Ovary (tissue), 9 donors: ENCODE measurements around the gene SERBP1. TPM values are rescaled to one million over a fixed set of nuclear protein-coding genes. Genes with fewer than 3 reads are reported as not detected.

Experiments used
- DNase-seq, 5 donors: peaks; one replicate each; pipeline ENCODE4 v3.0.0-alpha.2; 2019 to 2020
- H3K27ac ChIP-seq, 2 donors: fragments of 200-600 bp; one replicate each; pipeline versions ENCODE4 v1.5.1 to v1.8.0; 2019 to 2022
- H3K27me3 ChIP-seq: fragments of 200-600 bp; one replicate; pipeline ENCODE4 v1.8.0; 2022
- H3K36me3 ChIP-seq: fragments of 200-600 bp; sonication (generic); one replicate; pipeline ENCODE4 v1.5.1; 2019
- H3K4me1 ChIP-seq: one replicate; pipeline ENCODE4 v1.8.1; 2013; ENCODE audit warnings: mild to moderate bottlenecking, moderate library complexity; ENCODE audit not compliant: insufficient read depth
- H3K4me3 ChIP-seq: fragments of 200-600 bp; sonication (generic); one replicate; pipeline ENCODE4 v1.5.1; 2017
- H3K9me3 ChIP-seq, 2 donors: fragments of 200-600 bp in 1 of 2; sonication (generic) in 1 of 2; one replicate each; pipeline versions ENCODE4 v1.5.1 to v1.8.1; 2013 to 2019; ENCODE audit warnings: mild to moderate bottlenecking in 1 of 2, moderate library complexity in 1 of 2
- CTCF ChIP-seq, 3 donors: fragments of 450-650 bp in 2 of 3; fragments of 200-600 bp in 1 of 3; IDR thresholded peaks; one replicate each; pipeline versions ENCODE4 v1.5.1 to v1.8.0; 2016 to 2022; ENCODE audit warnings: antibody characterized with exemption in 3 of 3, mild to moderate bottlenecking in 1 of 3
- EP300 ChIP-seq: sonication (generic); formaldehyde crosslinking; IDR thresholded peaks from one replicate; pipeline ENCODE4 v1.6.1; 2017; ENCODE audit warnings: antibody characterized with exemption
- POLR2A ChIP-seq: fragments of 450-650 bp; IDR thresholded peaks from one replicate; pipeline ENCODE4 v1.6.1; 2017; ENCODE audit warnings: antibody characterized with exemption, mild to moderate bottlenecking, moderate library complexity
- WGBS, 3 donors: extraction: QIAGEN DNeasy Blood & Tissue Kit in 1 of 3; methylation state at CpG; one replicate each; pipeline versions ENCODE4 v1.1.5 to v1.1.7; 2013 to 2017; 5-methylcytosine and 5-hydroxymethylcytosine counted together
- intact Hi-C, 4 donors: fragments of 100-400 bp; cut with DNase I; formaldehyde crosslinking; loops; one replicate each; pipeline versions ENCODE4 v1.11.0 to v1.15.1; 2022 to 2023
- polyA plus RNA-seq, 2 donors: library from polyadenylated mRNA; stranded (reverse); fragments of 200-250 nt in 1 of 2; fragments of 350-450 nt in 1 of 2; fragmentation: Illumina TruSeq in 1 of 2; extraction: RNeasy Lipid Tissue Mini Kit (QIAGEN cat#74804) in 1 of 2; gene quantifications; one replicate each; pipeline ENCODE4 v1.2.3, GENCODE V29; 2013 to 2014
- total RNA-seq, 7 donors: library from RNA; depleted of rRNA in 2 of 7; stranded (reverse); fragments of >200 nt in 2 of 7; fragmentation: NEBNext Ultra II Directional in 3 of 7; extraction: Animal tissue kit (Norgen Biotek cat#: 25700) in 3 of 7; gene quantifications; one replicate each; pipeline versions ENCODE4 v1.1.0 to v1.2.4, GENCODE V29; 2016 to 2023
- donor health status: DM: no; HTN: no; CAD: no; lungs with moderate emphysema.
- donor health status: DM: no; HTN: no; CAD: no.
- donor health status: Bipolar disorder and iron deficiency.
- donor health status: DM: yes; HTN: yes; CAD: no.
- donor health status: DM: no; HTN: no; CAD: no.
- donor health status: DM: yes; HTN: yes; CAD: no.

Gene SERBP1
- total and polyA plus RNA-seq, 9 donors = 117 to 180 (median 150) TPM

- H3K27ac ChIP-seq = no peak overlapping the region
- TF ChIP-seq POLR2A (no peak), EP300 (no peak), CTCF (IDR thresholded peaks at IDR 0.05) (no peak)
- WGBS, 3 donors = 72 to 76% (median 72%) methylated on average over 5 of the region's 5 CpGs
Measured at GRCh38 chr1:67371681-67372080, 58.5 kb downstream of the SERBP1 start.

GRCh38 chr1:67371043-67371442 lies 59.2 kb downstream of the SERBP1 start:
- H3K27me3 ChIP-seq = no peaks in the 10 kb centered on the region
- no peaks in the 10 kb centered on the region for H3K9me3 ChIP-seq
- no peak for DNase-seq
- no peak overlapping the region for H3K4me3 ChIP-seq
- WGBS, 3 donors = 84 to 88% (median 85%) methylated on average over 2 of the region's 2 CpGs
- intact Hi-C loops = no loop called here
- TF ChIP-seq POLR2A (no peak), CTCF (IDR thresholded peaks at IDR 0.05) (no peak), EP300 (no peak)
- peaks cover 6% of the 10 kb centered on the region for H3K4me1 ChIP-seq
- no peak overlapping the region for H3K27ac ChIP-seq
- no peaks in the 10 kb centered on the region for H3K36me3 ChIP-seq

More at GRCh38 chr1:67371681-67372080, 58.5 kb downstream of the SERBP1 start:
- intact Hi-C loops = no loop called here
- Histone ChIP-seq H3K9me3 (no peaks in the 10 kb centered on the region), H3K4me1 (peaks cover 6% of the 10 kb centered on the region), H3K27me3 (no peaks in the 10 kb centered on the region), H3K36me3 (no peaks in the 10 kb centered on the region), H3K4me3 (no peak overlapping the region)
- DNase-seq = no peak

GRCh38 chr1:67368046-67368514 lies 62.1 kb downstream of the SERBP1 start:
- WGBS, 3 donors = 69 to 91% (median 82%) methylated on average over 1 of the region's 1 CpG
- intact Hi-C loops = no loop called here
- no peaks in the 10 kb centered on the region for H3K27me3 ChIP-seq
- H3K4me1 ChIP-seq = peaks cover 6% of the 10 kb centered on the region
- TF ChIP-seq POLR2A (no peak), CTCF (IDR thresholded peaks at IDR 0.05) (no peak), EP300 (no peak)
- H3K4me3 ChIP-seq = no peak overlapping the region
- H3K36me3 ChIP-seq = no peaks in the 10 kb centered on the region
- DNase-seq = no peak
- no peak overlapping the region for H3K27ac ChIP-seq
- H3K9me3 ChIP-seq = no peaks in the 10 kb centered on the region

DNA sequence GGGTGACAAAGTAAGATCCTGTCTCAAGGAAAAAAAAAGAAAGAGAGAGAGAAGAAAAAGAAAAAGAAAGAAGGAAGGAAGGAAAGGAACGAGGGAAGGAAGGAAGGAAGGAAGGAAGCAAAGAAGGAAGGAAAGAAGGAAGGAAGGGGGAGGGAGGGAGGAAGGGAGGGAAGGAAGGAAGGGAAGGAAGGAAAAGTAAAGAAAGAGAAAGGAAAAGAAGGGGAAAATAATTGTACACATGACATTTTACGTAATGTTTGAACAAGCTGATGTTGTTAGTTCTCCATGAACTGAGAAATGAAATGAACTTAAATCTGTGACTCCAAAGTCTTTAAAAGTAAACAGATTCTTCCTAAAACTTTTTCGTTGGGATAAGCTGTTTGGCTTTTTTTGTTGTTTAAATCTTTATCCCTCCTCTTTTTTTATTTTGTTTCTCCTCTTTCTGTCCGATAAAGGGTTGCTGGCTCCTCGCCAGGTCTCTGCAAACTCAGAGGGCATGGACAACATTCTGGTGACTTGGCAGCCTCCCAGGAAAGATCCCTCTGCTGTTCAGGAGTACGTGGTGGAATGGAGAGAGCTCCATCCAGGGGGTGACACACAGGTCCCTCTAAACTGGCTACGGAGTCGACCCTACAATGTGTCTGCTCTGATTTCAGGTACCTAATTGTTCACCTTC lies 62.7 kb downstream of the SERBP1 start:
- WGBS, 3 donors = 20 to 40% (median 24%) methylated on average over 8 of the region's 8 CpGs

More for the DNA sequence above, 62.7 kb downstream of the SERBP1 start:
- Histone ChIP-seq H3K27me3 (no peaks in the 10 kb centered on the region), H3K27ac (no peak overlapping the region), H3K36me3 (no peaks in the 10 kb centered on the region), H3K4me1 (peaks cover 6% of the 10 kb centered on the region), H3K4me3 (no peak overlapping the region), H3K9me3 (no peaks in the 10 kb centered on the region)
- DNase-seq = peak; percentile 54 to 84 (median 67)
- no peak for TF ChIP-seq CTCF (IDR thresholded peaks at IDR 0.05)
- TF ChIP-seq EP300 = no peak
- TF ChIP-seq POLR2A = no peak
- intact Hi-C loops = no loop called here
